Islet of Langerhans (tissue), 1 donor: ENCODE results near the gene MLLT6.
"Not testable (repeated sequence)": the region's sequence is repeated elsewhere in the genome, so short reads cannot be mapped to it uniquely, and the experiment has no call there.

Experiments used
- FAIRE-seq: peaks from one replicate; lab custom pipeline; 2011; peaks lifted over from hg19 to GRCh38; lab: Jason Lieb, UNC

The MLLT6 gene

DNA sequence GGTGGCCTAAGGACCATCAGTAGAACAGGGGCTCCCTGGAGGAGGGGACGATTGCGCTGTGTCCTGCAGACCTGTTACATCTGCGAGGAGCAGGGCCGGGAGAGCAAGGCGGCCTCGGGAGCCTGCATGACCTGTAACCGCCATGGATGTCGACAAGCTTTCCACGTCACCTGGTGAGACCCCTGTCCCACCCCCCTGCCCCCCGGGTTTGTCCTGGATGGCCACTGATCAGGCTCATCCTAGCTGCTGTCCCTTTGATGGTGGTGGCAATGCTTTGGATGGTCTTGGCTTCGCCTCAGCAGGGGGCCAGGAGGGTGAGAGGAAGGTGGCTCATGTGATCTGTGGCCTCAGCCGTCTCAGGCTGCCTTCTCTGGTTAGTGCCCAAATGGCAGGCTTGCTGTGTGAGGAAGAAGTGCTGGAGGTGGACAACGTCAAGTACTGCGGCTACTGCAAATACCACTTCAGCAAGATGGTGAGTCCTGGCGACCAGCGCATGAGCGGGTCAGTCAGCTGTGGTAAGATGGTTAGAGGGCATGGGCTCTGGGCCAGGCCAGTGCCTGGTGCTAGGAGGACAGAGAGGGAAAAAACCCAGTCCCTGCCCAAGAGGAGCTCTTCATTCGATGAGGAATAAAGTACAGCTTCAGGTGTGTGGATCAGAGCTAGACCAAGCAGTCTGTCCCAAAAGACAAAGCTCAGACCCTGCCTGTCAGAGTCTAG lies 4.2 kb downstream of the MLLT6 start:
- FAIRE-seq = no peak

DNA sequence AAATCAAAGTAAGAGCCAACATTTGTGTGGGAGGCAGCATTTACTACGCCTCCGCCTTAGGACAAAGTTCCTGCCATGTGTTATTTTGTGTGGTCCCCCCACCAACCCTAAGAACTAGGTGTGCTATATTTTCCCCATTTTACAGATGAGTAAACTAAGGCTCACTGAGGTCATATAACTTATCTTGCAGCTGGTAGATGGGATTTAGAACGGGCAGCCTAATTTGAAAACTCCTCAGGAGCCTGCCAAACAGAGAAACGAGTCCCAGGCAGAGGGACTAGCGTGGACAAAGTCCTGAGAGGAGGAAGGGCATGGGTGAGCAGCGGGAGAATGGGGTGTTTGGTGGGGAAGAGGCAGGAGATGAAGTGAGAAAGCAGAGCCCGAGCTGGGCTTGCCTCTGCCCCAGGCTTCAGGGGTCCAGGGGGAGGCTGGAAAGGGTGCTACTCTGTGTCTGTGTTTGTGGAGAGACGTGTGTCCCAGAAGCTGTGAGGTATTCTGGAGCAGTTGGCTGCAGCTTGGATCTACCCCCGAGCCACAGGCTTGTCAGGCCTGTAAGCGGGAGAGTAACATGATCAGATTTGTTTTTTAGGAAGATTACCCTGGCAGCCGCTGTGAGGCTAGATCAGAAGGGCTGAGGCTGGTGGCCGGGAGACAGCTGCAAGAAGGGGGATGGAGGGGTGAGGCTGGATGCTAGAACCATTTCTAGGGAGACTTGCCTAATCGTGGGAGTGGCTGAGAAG lies 5.0 kb downstream of the MLLT6 start:
- FAIRE-seq = no peak

DNA sequence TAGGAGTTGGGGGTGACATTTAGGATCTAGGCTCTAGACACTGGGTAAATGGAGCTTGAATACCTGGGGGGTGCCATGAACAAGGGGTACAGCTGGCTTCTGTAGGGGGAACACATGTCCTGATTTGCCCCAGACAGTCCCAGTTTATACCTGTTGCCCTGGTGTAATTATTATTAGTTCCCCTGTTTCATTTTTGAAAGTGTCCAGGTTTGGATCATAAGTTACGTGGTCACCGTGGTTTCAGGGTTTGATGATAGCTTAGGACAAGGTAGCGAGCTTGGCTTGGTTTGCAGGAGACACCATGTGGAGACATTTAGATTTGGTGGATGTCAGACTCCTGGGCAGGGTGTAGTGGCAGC lies 5.5 kb downstream of the MLLT6 start:
- no peak for FAIRE-seq

DNA sequence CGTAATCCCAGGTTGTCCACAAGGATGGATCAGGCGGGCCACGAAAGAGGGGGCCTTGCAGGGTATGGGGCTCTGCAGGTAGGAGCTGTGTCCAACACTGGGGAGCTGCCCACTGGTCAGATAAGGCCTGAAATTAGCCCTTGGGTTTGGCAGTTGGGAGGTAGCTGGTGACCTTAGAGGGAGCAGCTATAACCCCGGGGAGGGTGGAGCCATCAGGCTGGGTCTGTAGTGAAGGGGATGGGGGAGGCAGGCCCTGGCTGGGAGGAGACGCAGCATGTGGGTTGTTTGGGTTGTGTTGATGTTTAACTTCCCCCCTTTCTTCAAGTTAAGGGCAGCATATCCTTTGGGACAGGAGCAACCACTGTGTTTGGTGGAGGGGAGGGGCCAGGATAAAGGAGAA lies 5.9 kb downstream of the MLLT6 start:
- FAIRE-seq = no peak

DNA sequence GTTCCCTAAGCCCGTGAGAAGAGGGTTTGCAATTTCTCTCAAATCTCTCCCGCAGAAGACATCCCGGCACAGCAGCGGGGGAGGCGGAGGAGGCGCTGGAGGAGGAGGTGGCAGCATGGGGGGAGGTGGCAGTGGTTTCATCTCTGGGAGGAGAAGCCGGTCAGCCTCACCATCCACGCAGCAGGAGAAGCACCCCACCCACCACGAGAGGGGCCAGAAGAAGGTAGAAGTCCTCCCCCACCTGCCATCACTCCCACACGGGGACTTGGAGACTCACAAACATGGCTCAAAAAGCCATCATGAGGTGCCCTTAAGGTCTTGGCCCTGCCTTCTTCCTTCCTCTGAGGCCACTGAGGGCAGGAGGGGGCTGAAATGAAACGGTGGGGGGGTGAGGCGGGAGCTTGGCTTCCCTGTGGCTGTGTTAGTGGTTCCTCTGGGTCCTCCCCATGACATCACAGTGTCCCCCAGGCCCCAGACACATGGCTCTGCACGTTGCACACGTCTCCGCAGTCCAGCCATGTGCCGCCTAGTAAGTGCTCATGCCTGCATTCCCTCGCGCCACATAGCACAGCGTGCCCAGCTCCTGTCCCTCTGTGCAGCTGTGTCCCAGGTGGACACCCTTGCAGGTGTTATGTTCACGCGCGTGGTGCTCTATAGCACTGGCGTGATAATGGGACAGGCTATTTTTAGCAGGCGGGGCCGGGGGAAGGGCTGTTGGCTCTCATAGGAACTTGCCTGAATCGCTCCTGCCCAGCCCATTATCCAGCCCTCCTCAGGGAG lies 6.9 kb downstream of the MLLT6 start:
- no peak for FAIRE-seq

DNA sequence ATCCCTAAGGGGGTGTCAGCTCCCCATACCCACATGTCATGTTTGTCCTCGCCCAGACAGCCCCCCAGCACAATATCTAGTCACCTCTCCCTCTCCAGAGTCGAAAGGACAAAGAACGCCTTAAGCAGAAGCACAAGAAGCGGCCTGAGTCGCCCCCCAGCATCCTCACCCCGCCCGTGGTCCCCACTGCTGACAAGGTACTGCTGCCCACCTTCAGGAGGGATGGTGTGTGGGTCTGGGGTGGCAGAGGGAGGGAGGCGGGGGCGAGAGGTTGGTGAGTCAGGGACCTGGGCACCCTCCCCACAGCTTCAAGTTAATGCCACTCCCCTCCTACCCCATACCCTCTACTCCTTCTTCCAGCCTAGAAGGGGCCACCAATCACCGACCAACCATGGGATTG lies 7.5 kb downstream of the MLLT6 start:
- FAIRE-seq = no peak

DNA sequence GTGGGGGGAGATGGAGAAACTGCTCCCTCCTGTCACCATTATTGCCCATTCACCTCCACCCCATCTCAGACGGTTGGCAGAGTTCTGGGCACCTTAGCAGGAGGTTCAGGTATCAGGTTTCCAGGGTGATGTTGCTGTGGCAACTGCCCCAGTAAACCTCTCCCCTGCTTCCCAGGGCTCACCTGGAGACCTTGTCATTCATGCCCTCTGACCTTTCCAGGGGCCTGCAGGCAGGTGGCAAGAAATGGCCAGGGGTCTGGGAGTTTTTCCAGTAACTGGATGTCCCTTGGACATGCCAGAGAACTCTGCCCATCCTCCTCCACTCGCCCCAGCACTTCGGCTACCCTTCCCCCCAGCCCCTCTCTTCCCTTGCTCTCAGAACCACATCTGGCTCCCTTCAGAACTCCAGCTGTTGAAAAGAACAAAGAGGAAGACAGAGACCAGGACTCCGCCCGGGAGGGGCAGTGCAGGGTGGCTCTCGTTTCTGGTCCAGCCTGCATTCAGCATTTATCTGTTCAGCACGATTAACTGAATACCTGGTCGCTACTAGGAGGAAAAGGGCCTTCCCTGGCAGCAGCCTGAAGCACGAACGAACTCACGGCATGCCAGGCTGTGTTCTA lies 8.5 kb downstream of the MLLT6 start:
- no peak for FAIRE-seq

DNA sequence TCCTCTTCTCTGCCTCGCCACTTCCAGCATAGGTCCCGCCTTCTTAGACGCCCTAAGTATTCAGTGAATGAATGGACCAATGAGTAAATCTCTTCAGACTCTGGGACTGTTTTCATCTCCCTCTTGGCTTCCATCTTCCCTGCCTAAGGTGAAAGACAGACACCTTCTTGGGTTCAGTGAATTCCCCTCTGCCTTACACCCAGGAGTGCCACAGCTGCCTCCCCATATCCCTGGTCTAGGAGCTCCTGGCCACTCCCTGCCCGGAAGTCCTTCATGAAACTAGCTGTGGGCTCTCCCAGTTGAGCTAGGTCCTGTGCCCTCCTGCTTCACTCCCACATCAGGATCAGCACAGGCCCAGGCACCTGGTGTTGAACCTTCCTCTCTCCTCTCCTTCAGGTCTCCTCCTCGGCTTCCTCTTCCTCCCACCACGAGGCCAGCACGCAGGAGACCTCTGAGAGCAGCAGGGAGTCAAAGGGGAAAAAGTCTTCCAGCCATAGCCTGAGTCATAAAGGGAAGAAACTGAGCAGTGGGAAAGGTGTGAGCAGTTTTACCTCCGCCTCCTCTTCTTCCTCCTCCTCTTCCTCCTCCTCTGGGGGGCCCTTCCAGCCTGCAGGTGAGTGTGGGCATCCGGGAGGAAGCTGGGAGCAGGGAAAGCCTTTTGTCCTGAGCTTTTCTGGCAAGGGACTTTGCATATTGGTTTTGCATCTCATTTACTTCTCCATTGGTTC lies 10.3 kb downstream of the MLLT6 start:
- FAIRE-seq = no peak

DNA sequence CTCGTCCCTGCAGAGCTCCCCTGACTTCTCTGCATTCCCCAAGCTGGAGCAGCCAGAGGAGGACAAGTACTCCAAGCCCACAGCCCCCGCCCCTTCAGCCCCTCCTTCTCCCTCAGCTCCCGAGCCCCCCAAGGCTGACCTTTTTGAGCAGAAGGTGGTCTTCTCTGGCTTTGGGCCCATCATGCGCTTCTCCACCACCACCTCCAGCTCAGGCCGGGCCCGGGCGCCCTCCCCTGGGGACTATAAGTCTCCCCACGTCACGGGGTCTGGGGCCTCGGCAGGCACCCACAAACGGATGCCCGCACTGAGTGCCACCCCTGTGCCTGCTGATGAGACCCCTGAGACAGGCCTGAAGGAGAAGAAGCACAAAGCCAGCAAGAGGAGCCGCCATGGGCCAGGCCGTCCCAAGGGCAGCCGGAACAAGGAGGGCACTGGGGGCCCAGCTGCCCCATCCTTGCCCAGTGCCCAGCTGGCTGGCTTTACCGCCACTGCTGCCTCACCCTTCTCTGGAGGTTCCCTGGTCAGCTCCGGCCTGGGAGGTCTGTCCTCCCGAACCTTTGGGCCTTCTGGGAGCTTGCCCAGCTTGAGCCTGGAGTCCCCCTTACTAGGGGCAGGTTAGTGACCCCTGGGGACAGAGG lies 11.4 kb downstream of the MLLT6 start:
- no peak for FAIRE-seq

DNA sequence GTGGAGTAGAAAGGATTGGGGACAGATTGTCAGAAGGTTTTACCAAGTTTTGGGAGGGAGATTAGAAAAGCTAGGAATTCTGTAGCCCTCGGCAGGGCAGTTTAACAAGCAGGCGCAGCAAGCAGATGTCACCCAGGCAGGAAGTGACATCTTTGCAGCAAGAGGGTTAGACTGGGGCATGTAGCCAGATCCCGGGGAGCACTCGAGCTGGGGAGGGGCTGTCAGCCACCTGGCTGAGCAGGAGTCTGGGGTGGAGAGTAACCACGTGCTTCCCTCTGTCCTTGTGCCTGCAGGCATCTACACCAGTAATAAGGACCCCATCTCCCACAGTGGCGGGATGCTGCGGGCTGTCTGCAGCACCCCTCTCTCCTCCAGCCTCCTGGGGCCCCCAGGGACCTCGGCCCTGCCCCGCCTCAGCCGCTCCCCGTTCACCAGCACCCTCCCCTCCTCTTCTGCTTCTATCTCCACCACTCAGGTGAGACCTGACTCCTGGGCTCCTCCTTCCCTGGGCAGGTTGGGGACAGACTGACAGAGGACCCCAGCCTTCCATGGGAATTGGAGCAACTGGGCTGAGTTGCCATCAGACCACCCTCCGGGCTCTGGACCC lies 12.2 kb downstream of the MLLT6 start:
- FAIRE-seq = no peak

DNA sequence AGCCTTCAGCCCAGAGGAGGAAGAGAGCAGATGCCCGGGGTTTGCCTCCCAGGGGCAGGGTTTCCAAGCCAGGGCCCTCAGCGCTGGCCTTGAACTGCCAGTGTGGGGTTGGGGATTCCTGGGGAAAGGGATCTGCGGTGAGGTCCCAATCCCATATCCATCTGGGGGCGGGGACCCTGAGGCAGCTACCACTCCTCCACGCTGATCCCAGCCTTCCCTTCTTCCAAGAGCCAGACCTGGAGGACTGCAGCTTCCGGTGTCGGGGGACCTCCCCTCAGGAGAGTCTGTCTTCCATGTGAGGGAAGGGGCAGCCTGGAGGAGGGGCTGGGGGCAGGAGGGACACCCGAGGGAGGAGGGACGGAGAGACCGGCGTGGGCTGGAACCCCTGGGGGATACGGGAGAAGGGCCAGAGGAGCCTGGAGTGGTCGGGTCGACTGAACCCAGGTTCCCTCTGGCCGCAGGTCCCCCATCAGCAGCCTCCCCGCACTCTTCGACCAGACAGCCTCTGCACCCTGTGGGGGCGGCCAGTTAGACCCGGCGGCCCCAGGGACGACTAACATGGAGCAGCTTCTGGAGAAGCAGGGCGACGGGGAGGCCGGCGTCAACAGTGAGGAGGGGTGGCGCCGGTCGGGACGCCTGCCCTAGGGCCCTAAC lies 14.3 kb downstream of the MLLT6 start:
- FAIRE-seq = no peak

DNA sequence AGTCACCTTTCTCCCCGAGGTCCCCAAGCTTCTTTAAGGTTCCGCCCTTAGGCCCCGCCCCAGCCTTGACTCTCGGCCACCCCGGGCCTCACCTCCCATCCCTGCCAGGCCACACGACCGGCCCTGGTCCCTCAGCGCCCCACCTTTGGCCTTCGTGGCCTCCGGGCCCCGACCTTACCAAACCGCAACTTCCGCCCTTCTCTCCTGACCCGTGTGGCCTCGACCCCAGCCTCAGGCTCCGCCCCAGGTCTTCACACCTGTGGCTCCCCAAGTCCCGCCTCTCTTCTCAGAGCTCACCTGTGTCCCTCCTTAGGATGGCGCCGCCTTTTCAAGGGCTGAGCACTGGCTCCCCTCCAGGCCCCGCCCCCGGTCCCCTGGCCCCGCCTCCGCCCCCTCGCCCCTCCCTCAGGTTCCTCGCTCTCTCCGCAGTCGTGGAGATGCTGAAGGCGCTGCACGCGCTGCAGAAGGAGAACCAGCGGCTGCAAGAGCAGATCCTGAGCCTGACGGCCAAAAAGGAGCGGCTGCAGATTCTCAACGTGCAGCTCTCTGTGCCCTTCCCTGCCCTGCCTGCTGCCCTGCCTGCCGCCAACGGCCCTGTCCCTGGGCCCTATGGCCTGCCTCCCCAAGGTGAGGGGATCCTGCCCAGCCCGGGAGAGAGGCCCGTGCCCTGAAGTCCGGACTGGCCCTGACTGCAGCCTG lies 15.0 kb downstream of the MLLT6 start:
- FAIRE-seq = no peak

DNA sequence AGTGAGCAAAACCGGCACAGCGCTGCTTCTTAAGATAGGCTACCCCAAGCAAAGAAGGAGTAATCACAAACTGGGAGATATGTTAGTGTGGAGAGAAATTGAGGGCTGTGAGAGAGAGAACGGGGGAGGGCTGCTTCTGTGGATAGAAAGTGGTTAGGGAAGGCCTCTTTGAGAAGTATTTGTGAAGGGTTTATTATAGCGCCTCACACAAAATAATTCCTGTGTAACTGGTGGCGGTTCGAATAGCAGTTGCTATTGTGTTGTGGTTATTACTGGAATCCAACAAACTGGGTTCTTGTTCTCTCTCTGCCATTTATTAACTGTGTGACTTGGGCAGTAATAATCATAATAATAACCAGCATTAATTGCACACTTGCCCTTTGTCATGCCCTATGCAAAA lies 15.9 kb downstream of the MLLT6 start:
- no peak for FAIRE-seq

DNA sequence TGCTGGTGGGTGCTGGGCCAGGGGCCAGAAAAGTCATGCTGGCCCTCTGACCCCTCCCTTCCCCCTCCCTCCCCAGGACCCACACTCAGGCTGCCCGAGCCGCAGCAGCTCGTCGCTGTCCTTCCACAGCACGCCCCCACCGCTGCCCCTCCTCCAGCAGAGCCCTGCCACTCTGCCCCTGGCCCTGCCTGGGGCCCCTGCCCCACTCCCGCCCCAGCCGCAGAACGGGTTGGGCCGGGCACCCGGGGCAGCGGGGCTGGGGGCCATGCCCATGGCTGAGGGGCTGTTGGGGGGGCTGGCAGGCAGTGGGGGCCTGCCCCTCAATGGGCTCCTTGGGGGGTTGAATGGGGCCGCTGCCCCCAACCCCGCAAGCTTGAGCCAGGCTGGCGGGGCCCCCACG lies 16.7 kb downstream of the MLLT6 start:
- no peak for FAIRE-seq

DNA sequence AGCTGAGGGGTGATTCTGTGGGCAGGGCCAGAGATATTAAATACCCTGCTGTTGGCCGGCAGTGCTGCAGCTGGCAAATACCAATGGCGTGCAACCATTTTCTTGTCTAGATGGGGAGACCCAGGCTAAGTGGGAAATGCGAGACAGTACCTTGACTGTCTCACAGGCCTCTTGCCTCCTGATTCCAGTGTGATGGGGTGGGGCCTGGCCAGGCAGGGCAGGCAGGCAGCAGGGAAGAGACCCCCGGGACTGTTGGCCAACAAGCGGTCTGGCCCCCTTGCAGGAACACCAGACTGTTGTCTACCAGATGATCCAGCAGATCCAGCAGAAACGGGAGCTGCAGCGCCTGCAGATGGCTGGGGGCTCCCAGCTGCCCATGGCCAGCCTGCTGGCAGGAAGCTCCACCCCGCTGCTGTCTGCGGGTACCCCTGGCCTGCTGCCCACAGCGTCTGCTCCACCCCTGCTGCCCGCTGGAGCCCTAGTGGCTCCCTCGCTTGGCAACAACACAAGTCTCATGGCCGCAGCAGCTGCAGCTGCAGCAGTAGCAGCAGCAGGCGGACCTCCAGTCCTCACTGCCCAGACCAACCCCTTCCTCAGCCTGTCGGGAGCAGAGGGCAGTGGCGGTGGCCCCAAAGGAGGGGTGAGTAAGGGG lies 19.4 kb downstream of the MLLT6 start:
- FAIRE-seq = no peak

DNA sequence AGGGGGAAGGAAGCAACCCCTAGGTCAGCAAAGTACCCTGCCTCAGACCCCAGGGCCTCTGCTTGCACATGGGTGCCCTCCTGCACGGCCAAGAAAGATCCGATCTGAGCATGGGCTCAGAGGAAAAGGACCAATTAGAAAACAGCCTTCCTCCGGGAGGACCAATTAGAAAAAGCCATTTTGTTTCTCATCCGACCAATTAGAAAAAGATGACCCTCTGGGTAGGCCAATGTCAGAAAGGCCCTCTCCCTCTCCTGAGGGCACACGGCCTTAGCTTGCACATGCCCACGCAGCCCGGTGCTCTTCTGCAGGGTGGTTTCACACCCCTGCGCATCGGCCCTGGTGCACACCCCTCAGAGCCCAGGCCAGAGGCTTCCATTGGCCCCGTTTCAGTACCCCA lies 20.0 kb downstream of the MLLT6 start:
- FAIRE-seq = no peak

DNA sequence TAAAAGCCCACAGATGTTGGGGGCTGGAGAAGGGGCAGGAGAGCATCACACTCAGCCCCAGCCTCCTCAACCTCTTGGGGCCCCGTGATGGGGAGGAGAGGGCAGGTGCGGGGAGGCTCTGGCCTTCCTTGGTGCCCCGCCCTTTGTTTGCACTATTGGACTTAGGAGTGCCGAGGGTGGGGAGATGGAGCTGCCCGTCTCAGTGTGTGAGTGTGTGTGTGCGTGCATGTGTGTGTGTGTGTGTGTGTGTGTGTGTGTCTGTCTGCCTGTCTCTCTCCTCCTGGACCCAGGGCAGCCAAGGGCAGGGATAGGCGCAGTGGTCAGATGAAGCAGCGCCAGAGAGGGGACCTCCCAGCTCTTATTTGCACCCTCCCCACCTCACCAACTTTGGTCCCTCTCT lies 21.1 kb downstream of the MLLT6 start:
- not testable (repeated sequence) for FAIRE-seq

DNA sequence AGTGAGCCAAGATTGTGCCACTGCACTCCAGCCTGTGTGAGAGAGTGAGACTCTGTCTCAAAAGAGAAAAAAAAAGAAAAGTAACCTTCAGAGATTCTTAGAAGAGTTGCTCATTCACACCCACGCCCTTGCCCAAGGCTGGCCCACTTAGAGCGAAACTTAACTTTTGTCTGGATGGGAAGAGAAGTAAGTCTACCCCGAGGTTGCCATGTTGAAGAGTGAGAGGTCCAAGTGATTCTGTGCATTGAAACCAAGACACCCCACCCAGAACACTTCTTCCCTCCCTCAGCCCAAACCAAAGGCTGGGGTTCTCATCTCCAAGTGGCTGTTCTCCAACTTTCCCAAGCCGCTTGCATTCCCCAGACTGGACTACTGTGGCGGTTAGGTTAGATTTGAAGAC lies 22.7 kb downstream of the MLLT6 start:
- FAIRE-seq = no peak

DNA sequence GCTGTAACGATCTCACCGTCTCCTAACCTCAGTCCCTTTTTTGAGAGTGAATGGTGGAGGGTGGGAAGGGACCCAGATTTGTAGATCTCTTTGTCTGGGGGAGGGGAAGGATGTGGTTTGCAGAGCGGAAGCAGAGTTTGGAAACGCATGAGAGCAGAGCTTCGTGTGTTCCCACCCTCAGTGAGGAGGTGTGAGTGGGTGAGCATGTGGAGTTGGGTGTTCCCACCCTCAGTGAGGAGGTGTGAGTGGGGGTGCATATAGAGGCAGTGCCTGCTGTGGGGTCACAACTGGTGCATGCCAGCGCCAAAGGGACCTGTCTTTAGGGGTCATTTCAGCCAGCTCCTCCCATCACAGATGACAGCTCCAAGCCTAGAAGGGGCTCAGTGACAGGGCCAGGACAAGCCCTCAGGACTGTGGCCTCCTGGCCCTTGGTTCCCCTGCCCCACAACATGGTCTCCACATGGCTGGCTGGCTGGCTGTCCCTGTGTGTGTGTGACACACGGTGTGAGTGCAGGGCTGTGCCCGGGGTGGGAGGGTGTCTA lies 23.3 kb downstream of the MLLT6 start:
- FAIRE-seq = no peak
